Spleen (tissue), 7 donors: ENCODE measurements around the gene KRT12.

Experiments used
- CTCF ChIP-seq, 11 experiments: fragments of 200-600 bp in 7 of 11; fragments of 450-650 bp in 4 of 11; sonication (generic) in 4 of 11; IDR thresholded peaks in 8 of 11; conservative IDR thresholded peaks in 3 of 11; 1 replicate in 7 of 11; 2 replicates in 4 of 11; pipeline versions ENCODE4 v1.4.0 to v1.8.0; 2016 to 2021; ENCODE audit warnings: antibody characterized with exemption in 11 of 11, inconsistent platforms in 4 of 11, mild to moderate bottlenecking in 1 of 11
- POLR2A ChIP-seq, 3 donors: fragments of 450-650 bp; IDR thresholded peaks; one replicate each; pipeline ENCODE4 v1.5.1; 2017; ENCODE audit warnings: antibody characterized with exemption in 3 of 3, mild to moderate bottlenecking in 1 of 3
- POLR2AphosphoS5 ChIP-seq, 3 donors: sonication (generic); formaldehyde crosslinking; IDR thresholded peaks; one replicate each; pipeline ENCODE4 v1.5.1; 2017; ENCODE audit warnings: antibody characterized with exemption in 3 of 3
- donor health status: DM: no; HTN: no; CAD: no; lungs with moderate emphysema.
- donor health status: DM: no; HTN: no; CAD: no.
- donor health status: DM: no; HTN: no; CAD: no.

- no peak for TF ChIP-seq CTCF (IDR thresholded peaks at IDR 0.05 in 8 of 11, conservative IDR thresholded peaks at IDR 0.05 in 3 of 11)
- no peak for TF ChIP-seq POLR2A (IDR thresholded peaks at IDR 0.05)
- no peak for TF ChIP-seq POLR2AphosphoS5 (IDR thresholded peaks at IDR 0.05)
Measured at GRCh38 chr17:40903129-40903847, 36.3 kb upstream of the KRT12 start.
